HepG2 (cell line): ENCODE measurements around the gene TBL3. TPM values are rescaled to one million over a fixed set of nuclear protein-coding genes. Genes with fewer than 3 reads are reported as not detected.

ENCODE experiments used
- KLF12 ChIP-seq: sonication (generic); formaldehyde crosslinking; IDR thresholded peaks from 2 replicates; pipeline ENCODE4 v1.4.0; 2020; ENCODE audit warnings: missing genetic modification reagents, borderline replicate concordance
- NFRKB ChIP-seq: fragments of 450-650 bp; IDR thresholded peaks from 2 replicates; pipeline ENCODE4 v1.6.1; 2017
- PAWR ChIP-seq: sonication (generic); formaldehyde crosslinking; IDR thresholded peaks from 2 replicates; pipeline ENCODE4 v1.4.0; 2020; ENCODE audit warnings: missing genetic modification reagents, mild to moderate bottlenecking, borderline replicate concordance
- TBP ChIP-seq: sonication (generic); formaldehyde crosslinking; IDR thresholded peaks from 2 replicates; pipeline ENCODE4 v1.5.0; 2020; ENCODE audit warnings: missing genetic modification reagents
- TOE1 ChIP-seq: sonication (generic); formaldehyde crosslinking; IDR thresholded peaks from 2 replicates; pipeline ENCODE4 v1.4.0; 2020; ENCODE audit warnings: mild to moderate bottlenecking, missing genetic modification reagents
- polyA plus RNA-seq, 8 experiments: library from polyadenylated mRNA; depleted of rRNA in 3 of 8; stranded (reverse) in 7 of 8; unstranded in 1 of 8; fragments of >200 nt; fragmentation: Illumina TruSeq in 4 of 8; extraction: Trizol in 4 of 8; gene quantifications; 2 replicates each; pipeline versions ENCODE4 v1.2.1 to v1.2.3, GENCODE V29; 2011 to 2016; ENCODE audit warnings: low read depth in 4 of 8, missing spikeins in 1 of 8, mixed read lengths in 1 of 8; ENCODE audit not compliant: insufficient read depth in 1 of 8
- total RNA-seq, 5 experiments: library from RNA; depleted of rRNA; stranded (reverse); fragments of >200 nt; fragmentation: Illumina TruSeq; extraction: Trizol; gene quantifications; 2 replicates each; pipeline ENCODE4 v1.2.3, GENCODE V29; 2016; ENCODE audit warnings: low read depth in 1 of 5
- TF ChIP-seq, protein P1 (sequence below): sonication (generic); formaldehyde crosslinking; IDR thresholded peaks from 2 replicates; pipeline ENCODE4 v1.4.0; 2020; ENCODE audit warnings: missing genetic modification reagents
- TF ChIP-seq, protein P2 (sequence below): sonication (generic); formaldehyde crosslinking; IDR thresholded peaks from 2 replicates; pipeline ENCODE4 v1.5.0; 2020; ENCODE audit warnings: mild to moderate bottlenecking, missing genetic modification reagents
- TF ChIP-seq, protein P3 (sequence below): IDR thresholded peaks from 2 replicates; pipeline ENCODE4 v1.6.1; 2016; ENCODE audit warnings: missing compliant biosample characterization, missing genetic modification reagents, borderline replicate concordance
- TF ChIP-seq, protein P4 (sequence below): sonication (generic); formaldehyde crosslinking; IDR thresholded peaks from 2 replicates; pipeline ENCODE4 v1.4.0; 2020; ENCODE audit warnings: mild to moderate bottlenecking, missing genetic modification reagents
- TF ChIP-seq, protein P5 (sequence below): sonication (generic); formaldehyde crosslinking; IDR thresholded peaks from 2 replicates; pipeline ENCODE4 v1.4.0; 2020; ENCODE audit warnings: missing genetic modification reagents, mild to moderate bottlenecking, borderline replicate concordance
- TF ChIP-seq, protein P6 (sequence below): sonication (generic); formaldehyde crosslinking; IDR thresholded peaks from 2 replicates; pipeline ENCODE4 v1.5.0; 2020; ENCODE audit warnings: mild to moderate bottlenecking, missing genetic modification reagents, borderline replicate concordance
- TF ChIP-seq, protein P7 (sequence below): sonication (generic); formaldehyde crosslinking; IDR thresholded peaks from 2 replicates; pipeline ENCODE4 v1.4.0; 2020; ENCODE audit warnings: missing genetic modification reagents

TBL3 gene
- total and polyA plus RNA-seq, 2 of the 13 experiments (the other 11 are each of a cell fraction or from before 2014, with no cell fraction given), result 16.8 to 38.0 TPM

DNA sequence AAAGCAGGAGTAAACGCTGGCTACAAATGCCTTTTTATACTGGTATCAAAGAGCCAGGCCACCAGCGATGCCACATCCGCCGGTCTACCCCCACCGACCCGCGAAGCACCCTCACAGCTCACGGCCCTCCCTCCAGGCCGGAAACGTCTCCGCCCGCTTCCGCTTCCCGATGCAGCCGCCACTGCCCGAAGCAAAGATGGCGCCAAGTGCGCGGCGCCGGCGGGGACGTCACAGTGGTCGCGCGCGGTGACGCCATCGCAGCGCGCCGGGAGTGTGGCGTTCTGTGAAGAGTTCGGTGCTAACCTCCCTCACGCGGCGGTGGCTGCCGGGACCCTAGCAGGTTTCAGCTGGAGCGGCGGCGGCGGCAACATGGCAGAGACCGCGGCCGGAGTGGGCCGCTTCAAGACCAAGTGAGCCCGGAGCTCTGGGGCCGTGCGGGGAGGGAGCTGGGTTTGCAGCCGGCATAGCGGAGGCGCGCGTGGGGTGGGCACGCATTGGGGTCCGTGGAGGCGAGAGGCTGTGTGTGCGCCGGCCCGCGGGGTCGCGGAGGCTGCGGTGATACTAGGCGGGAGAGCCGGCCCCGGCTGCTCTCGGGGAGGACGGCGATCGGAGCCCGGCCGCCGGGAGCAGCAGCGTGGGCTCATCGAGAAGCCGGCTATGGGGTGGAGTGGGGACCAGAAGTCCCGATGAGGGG is at the start of gene TBL3 (continued):
- TF ChIP-seq, protein P1, sequence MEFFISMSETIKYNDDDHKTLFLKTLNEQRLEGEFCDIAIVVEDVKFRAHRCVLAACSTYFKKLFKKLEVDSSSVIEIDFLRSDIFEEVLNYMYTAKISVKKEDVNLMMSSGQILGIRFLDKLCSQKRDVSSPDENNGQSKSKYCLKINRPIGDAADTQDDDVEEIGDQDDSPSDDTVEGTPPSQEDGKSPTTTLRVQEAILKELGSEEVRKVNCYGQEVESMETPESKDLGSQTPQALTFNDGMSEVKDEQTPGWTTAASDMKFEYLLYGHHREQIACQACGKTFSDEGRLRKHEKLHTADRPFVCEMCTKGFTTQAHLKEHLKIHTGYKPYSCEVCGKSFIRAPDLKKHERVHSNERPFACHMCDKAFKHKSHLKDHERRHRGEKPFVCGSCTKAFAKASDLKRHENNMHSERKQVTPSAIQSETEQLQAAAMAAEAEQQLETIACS, result peak; percentile 88
- TF ChIP-seq NFRKB, result no peak
- TF ChIP-seq, protein P2, sequence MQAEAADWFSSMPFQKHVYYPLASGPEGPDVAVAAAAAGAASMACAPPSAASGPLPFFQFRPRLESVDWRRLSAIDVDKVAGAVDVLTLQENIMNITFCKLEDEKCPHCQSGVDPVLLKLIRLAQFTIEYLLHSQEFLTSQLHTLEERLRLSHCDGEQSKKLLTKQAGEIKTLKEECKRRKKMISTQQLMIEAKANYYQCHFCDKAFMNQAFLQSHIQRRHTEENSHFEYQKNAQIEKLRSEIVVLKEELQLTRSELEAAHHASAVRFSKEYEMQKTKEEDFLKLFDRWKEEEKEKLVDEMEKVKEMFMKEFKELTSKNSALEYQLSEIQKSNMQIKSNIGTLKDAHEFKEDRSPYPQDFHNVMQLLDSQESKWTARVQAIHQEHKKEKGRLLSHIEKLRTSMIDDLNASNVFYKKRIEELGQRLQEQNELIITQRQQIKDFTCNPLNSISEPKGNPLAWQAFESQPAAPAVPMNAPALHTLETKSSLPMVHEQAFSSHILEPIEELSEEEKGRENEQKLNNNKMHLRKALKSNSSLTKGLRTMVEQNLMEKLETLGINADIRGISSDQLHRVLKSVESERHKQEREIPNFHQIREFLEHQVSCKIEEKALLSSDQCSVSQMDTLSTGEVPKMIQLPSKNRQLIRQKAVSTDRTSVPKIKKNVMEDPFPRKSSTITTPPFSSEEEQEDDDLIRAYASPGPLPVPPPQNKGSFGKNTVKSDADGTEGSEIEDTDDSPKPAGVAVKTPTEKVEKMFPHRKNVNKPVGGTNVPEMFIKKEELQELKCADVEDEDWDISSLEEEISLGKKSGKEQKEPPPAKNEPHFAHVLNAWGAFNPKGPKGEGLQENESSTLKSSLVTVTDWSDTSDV, result no peak
- TF ChIP-seq, protein P3, sequence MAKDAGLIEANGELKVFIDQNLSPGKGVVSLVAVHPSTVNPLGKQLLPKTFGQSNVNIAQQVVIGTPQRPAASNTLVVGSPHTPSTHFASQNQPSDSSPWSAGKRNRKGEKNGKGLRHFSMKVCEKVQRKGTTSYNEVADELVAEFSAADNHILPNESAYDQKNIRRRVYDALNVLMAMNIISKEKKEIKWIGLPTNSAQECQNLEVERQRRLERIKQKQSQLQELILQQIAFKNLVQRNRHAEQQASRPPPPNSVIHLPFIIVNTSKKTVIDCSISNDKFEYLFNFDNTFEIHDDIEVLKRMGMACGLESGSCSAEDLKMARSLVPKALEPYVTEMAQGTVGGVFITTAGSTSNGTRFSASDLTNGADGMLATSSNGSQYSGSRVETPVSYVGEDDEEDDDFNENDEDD (CRISPR knock-in tag), result peak; percentile 87
- TF ChIP-seq KLF12 (CRISPR knock-in tag), result peak; percentile 95
- peak; percentile 65; the same call in 1 of the 2 replicates for TF ChIP-seq PAWR (CRISPR knock-in tag)
- TF ChIP-seq TBP (CRISPR knock-in tag), result peak; percentile 98
- TF ChIP-seq, protein P4, sequence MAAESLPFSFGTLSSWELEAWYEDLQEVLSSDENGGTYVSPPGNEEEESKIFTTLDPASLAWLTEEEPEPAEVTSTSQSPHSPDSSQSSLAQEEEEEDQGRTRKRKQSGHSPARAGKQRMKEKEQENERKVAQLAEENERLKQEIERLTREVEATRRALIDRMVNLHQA (CRISPR knock-in tag), result no peak
- TF ChIP-seq, protein P5, sequence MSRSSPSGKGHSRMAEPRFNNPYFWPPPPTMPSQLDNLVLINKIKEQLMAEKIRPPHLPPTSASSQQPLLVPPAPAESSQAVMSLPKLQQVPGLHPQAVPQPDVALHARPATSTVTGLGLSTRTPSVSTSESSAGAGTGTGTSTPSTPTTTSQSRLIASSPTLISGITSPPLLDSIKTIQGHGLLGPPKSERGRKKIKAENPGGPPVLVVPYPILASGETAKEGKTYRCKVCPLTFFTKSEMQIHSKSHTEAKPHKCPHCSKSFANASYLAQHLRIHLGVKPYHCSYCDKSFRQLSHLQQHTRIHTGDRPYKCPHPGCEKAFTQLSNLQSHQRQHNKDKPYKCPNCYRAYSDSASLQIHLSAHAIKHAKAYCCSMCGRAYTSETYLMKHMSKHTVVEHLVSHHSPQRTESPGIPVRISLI (CRISPR knock-in tag), result peak; percentile 40; the same call in 1 of the 2 replicates
- TF ChIP-seq TOE1 (CRISPR knock-in tag), result no peak
- TF ChIP-seq, protein P6, sequence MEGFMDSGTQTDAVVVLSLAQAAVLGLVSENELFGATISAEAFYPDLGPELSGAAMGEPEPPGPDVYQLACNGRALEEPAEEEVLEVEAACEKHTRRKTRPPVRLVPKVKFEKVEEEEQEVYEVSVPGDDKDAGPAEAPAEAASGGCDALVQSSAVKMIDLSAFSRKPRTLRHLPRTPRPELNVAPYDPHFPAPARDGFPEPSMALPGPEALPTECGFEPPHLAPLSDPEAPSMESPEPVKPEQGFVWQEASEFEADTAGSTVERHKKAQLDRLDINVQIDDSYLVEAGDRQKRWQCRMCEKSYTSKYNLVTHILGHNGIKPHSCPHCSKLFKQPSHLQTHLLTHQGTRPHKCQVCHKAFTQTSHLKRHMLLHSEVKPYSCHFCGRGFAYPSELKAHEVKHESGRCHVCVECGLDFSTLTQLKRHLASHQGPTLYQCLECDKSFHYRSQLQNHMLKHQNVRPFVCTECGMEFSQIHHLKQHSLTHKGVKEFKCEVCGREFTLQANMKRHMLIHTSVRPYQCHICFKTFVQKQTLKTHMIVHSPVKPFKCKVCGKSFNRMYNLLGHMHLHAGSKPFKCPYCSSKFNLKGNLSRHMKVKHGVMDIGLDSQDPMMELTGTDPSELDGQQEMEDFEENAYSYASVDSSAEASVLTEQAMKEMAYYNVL, result no peak; the same call in 1 of the 2 replicates
- TF ChIP-seq, protein P7, sequence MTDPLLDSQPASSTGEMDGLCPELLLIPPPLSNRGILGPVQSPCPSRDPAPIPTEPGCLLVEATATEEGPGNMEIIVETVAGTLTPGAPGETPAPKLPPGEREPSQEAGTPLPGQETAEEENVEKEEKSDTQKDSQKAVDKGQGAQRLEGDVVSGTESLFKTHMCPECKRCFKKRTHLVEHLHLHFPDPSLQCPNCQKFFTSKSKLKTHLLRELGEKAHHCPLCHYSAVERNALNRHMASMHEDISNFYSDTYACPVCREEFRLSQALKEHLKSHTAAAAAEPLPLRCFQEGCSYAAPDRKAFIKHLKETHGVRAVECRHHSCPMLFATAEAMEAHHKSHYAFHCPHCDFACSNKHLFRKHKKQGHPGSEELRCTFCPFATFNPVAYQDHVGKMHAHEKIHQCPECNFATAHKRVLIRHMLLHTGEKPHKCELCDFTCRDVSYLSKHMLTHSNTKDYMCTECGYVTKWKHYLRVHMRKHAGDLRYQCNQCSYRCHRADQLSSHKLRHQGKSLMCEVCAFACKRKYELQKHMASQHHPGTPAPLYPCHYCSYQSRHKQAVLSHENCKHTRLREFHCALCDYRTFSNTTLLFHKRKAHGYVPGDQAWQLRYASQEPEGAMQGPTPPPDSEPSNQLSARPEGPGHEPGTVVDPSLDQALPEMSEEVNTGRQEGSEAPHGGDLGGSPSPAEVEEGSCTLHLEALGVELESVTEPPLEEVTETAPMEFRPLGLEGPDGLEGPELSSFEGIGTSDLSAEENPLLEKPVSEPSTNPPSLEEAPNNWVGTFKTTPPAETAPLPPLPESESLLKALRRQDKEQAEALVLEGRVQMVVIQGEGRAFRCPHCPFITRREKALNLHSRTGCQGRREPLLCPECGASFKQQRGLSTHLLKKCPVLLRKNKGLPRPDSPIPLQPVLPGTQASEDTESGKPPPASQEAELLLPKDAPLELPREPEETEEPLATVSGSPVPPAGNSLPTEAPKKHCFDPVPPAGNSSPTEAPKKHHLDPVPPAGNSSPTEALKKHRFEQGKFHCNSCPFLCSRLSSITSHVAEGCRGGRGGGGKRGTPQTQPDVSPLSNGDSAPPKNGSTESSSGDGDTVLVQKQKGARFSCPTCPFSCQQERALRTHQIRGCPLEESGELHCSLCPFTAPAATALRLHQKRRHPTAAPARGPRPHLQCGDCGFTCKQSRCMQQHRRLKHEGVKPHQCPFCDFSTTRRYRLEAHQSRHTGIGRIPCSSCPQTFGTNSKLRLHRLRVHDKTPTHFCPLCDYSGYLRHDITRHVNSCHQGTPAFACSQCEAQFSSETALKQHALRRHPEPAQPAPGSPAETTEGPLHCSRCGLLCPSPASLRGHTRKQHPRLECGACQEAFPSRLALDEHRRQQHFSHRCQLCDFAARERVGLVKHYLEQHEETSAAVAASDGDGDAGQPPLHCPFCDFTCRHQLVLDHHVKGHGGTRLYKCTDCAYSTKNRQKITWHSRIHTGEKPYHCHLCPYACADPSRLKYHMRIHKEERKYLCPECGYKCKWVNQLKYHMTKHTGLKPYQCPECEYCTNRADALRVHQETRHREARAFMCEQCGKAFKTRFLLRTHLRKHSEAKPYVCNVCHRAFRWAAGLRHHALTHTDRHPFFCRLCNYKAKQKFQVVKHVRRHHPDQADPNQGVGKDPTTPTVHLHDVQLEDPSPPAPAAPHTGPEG (CRISPR knock-in tag), result no peak
